ENCODE data around the gene DGCR2. TPM values are rescaled to one million over a fixed set of nuclear protein-coding genes. Genes with fewer than 3 reads are reported as not detected.

The DGCR2 gene
- total RNA-seq, 1 experiment from 2014 or later = 62.2 TPM

DNA sequence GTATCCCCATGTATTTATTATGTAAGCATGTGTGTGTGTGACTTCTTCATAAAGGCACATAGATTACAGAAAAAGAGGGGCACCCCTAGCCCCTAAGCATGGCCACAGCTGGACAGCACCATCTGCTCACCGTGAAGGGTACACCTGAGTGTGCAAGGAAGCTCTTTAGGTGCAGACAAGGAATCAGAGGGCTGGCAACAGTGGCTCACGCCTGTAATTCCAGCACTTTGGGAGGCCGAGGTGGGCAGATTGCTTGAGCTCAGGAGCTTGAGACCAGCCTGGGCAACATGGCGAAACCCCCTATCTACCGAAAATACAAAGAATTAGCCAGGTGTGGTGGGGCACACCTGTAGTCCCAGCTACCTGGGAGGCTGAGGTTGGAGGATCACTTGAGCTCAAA, 56.3 kb downstream of the DGCR2 start:
- Histone ChIP-seq H3K4me3 (no peak overlapping the region), H3K27me3 (replicated peaks) (no peaks in the 10 kb centered on the region), H3K27ac (no peak overlapping the region), H3K4me1 (replicated peaks) (0 out of 2 replicates have a peak, but pooled peaks cover 3% of the 10 kb centered on the region), H3K9me3 (replicated peaks) (no peaks in the 10 kb centered on the region), H3K36me3 (peaks cover 85% of the 10 kb centered on the region)
- no peak for DNase-seq (ENCODE audit: low read depth in 1 of 2, low spot score in 2 of 2)

DNA sequence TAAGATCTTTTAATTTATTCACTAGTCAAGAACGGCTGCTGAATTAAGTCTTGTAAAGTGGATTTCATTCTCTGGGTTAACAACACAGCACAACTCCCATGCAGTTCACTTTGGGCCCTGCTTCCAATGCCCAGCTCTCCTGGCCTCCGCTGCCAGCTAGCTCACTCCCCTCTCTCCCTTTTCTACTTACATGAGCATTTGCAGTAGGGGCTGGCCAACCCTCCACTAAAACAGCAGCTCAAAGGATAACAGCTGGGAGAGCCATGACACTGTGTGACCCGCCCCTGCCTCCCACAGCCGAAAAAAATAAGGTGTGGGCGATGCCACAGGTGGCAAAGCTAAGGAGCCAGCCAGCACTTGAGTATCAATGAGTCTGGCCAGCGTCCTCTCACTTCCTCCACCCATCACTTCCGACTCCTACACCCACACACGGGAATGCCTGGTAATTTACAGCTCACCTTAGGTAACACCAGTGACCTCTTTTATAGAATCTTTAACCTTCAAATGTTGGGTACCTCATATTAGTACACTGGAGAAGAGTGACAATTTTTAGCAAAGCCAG, 56.8 kb downstream of the DGCR2 start:
- H3K36me3 ChIP-seq = peaks cover 85% of the 10 kb centered on the region
- peaks cover 6% of the 10 kb centered on the region for H3K4me1 ChIP-seq (replicated peaks)
- H3K27me3 ChIP-seq (replicated peaks) = no peaks in the 10 kb centered on the region
- no peak for DNase-seq (ENCODE audit: low read depth in 1 of 2, low spot score in 2 of 2)
- no peaks in the 10 kb centered on the region for H3K9me3 ChIP-seq (replicated peaks)
- no peak overlapping the region for H3K4me3 ChIP-seq
- no peak overlapping the region for H3K27ac ChIP-seq

DNA sequence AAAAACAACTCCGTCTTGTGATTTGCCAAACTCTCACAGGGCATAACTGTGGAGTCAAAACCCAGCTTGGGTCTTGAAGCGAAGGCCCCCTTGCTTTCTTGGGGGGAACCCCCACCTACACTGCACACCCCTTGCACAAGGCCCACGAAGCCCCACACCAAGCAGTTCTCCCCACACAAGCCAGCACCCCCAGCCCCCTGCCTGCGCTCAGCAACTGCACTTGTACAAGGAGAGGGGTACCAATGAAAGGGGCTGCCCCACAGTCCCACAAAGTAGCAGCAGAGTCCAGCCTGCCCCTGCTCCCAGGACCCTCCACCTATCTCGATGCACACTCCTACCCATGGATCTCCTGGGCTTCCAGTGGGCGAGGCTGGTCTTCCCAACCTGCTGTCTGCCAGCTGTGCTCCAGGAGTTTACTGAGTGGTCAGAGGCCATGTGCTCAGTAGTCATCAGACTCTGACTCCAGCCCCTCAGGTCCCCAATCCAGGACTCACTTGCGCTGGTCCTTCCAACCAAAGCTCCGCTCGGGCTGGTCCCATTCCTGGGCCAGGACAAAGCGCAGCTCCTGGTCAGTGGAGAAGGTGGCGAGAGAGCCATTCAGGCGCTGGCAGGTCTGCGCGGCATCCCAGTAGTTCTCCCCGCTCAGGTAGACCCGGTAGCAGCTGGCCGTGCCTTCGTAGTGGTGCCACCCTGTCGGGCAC, 57.7 kb downstream of the DGCR2 start:
- peak in 1 of 2 experiments; percentile 19 for DNase-seq (ENCODE audit: low read depth in 1 of 2, low spot score in 2 of 2)
- no peaks in the 10 kb centered on the region for H3K27me3 ChIP-seq (replicated peaks)
- peaks cover 86% of the 10 kb centered on the region for H3K36me3 ChIP-seq
- H3K4me1 ChIP-seq (replicated peaks) = peaks cover 10% of the 10 kb centered on the region
- no peaks in the 10 kb centered on the region for H3K9me3 ChIP-seq (replicated peaks)
- no peak overlapping the region for H3K4me3 ChIP-seq
- no peak overlapping the region for H3K27ac ChIP-seq

DNA sequence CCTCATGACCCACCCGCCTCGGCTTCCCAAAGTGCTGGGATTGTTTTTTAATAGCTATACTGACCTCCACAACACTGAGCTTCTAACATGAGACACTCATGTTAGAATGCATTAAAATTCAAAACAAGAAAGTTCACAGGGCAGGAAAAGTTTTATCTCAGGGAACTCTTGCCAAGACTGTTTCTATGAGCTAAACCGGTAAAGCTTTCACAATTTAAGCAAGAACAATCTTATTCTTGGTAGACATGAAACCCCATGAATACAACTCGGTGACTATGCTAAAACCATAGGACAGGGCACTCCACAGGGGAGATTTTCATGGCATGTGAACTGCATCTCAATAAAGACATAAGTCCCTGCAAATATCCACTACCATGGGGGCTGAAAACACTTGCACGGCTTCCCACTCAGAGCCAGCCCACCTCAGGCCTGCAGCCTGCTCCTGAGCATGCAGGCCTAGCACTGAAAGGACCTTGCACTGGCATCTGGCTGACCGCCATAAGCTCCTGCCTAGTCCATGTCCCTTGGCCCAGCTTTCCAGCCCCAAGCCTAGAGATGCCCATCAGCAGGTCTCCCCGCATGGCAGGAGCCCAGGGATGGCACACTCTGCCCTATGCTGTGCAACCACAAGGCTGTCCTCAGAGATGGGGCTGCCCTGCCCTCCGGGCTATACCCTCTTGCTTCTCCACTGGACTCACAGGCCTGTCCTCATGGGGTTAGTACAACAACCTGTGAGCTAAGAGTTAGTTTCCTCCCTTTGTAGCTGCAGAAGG, 58.4 kb downstream of the DGCR2 start:
- Histone ChIP-seq H3K4me1 (replicated peaks) (peaks cover 10% of the 10 kb centered on the region), H3K27me3 (replicated peaks) (no peaks in the 10 kb centered on the region), H3K27ac (no peak overlapping the region), H3K4me3 (no peak overlapping the region), H3K36me3 (peaks cover 86% of the 10 kb centered on the region), H3K9me3 (replicated peaks) (no peaks in the 10 kb centered on the region)
- DNase-seq (ENCODE audit: low read depth in 1 of 2, low spot score in 2 of 2) = no peak

DNA sequence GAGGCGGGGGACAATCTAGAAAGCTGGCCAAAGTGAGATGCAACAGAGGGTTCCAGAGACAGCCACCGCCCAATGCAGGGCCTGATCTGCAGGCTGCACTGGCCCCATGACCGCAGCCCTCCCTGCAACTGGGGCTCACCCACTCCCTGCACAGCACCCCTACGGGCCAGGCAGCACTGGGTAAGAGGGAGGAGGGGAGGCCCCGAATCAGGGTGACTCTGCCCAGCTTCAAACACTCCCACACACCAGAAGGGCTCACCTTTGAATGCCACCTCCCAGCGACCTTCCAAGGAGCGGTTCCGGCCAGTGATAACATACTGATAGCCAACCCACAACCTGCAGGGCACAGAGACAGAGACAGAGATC, 59.3 kb downstream of the DGCR2 start:
- H3K4me3 ChIP-seq = no peak overlapping the region
- no peak for DNase-seq (ENCODE audit: low read depth in 1 of 2, low spot score in 2 of 2)
- H3K36me3 ChIP-seq = peaks cover 89% of the 10 kb centered on the region
- H3K4me1 ChIP-seq (replicated peaks) = peaks cover 10% of the 10 kb centered on the region
- H3K27ac ChIP-seq = no peak overlapping the region
- H3K27me3 ChIP-seq (replicated peaks) = no peaks in the 10 kb centered on the region
- H3K9me3 ChIP-seq (replicated peaks) = no peaks in the 10 kb centered on the region

DNA sequence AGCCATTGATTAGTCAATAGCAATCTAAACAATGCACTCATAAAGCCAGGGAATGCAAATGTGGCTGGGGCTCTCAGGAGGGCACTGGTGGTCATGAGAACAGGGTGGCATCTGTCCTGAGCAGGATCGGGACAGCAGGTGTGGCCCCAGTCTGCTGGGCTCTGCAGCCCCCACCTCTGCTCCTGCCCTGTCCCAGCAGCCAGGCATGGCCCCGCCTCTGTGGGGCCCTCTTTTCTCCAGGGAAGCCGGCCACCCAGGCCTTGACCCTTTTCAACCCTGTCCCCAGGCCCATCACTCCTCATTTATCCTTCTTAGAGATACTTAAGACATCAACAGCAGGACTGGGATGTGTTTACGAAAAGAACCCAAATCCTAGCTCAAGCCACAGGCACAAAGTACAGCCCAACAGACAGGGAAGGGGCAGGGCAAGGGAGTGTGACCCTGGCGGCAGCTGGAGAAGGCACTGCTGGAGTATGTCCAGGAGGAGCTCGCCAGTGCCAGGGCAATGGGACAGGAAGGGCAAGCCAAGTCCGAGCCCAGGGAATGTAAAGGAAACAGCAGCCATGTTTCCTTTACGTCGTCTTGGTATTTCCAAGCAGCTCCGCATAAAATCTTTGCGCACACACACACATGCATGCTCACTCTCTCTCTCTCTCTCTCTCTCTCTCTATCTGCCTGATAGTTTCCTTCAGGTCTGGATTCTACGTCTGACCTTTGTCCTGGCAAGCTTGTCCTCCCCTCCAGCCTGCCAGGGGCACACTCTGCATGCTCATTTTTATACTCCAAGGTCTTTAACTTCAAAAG, 59.9 kb downstream of the DGCR2 start:
- DNase-seq (ENCODE audit: low read depth in 1 of 2, low spot score in 2 of 2) = no peak

DNA sequence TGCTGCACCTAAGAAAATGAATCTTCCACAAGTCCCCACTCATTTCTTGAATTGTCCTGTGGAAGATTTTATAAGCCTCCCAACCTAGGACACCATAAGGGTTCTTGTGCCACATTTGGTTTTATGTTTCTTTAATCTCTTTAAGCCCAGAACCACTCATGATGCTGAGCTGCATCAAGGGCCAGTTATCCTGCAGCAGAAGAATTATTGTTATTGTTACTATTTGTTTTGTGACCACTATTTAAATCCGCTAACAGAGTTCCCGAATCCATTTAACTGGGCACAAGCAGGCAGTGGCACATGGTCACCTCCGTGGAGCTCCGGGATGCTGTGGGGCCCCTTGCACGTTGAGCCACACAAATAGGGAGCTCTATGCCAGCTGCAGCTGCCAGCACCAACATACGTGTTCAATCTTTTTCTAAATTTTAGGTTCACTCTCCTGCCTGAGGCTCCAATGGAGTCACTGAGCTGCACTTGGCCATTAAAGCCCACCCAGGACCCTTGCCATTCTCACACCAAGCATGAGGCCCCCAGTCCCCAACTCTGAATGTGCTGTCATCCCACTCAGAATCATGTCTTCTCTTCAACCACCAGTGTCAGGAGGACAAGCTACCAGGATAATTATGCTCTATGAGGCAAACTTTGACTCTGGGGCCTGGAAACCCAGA, 60.6 kb downstream of the DGCR2 start:
- DNase-seq (ENCODE audit: low read depth in 1 of 2, low spot score in 2 of 2) = no peak
- H3K4me3 ChIP-seq = no peak overlapping the region
- H3K27ac ChIP-seq = no peak overlapping the region
- no peaks in the 10 kb centered on the region for H3K27me3 ChIP-seq (replicated peaks)
- H3K4me1 ChIP-seq (replicated peaks) = peaks cover 7% of the 10 kb centered on the region
- H3K36me3 ChIP-seq = peaks cover 88% of the 10 kb centered on the region
- no peaks in the 10 kb centered on the region for H3K9me3 ChIP-seq (replicated peaks)

More for the DNA sequence above, 59.9 kb downstream of the DGCR2 start:
- Histone ChIP-seq H3K27me3 (replicated peaks) (no peaks in the 10 kb centered on the region), H3K9me3 (replicated peaks) (no peaks in the 10 kb centered on the region), H3K4me3 (no peak overlapping the region), H3K4me1 (replicated peaks) (peaks cover 10% of the 10 kb centered on the region), H3K27ac (no peak overlapping the region), H3K36me3 (peaks cover 88% of the 10 kb centered on the region)

DNA sequence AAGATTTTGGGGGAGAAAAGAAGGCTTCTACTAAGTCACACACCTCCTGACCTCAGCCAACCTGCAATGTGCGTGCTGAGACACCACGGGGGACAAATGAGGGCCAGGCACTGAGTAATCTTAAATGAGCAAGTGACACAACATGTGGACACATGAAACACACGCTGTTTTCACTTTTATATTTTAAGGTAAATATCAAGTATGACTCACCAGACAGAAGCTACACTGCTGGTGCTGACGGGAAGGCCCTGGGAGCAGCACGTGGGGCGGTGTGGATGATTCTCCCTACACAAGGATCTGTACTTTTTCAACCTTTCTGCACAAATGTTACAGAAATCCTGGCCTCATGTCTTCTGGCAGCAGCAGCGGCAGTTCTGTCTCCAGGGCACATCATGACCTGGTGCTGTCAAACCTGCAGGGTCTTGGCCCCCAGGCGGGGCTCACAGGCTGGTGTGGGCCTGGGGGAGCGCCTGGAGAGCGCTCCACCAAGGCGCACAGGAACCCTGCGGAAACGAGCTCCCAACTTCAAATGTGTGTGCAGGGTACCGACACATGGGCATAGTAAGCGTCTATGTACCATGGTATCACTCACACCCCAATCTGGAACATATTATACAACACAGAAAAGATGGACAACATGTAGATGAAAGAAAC, 61.7 kb downstream of the DGCR2 start:
- no peak overlapping the region for H3K4me3 ChIP-seq
- no peaks in the 10 kb centered on the region for H3K27me3 ChIP-seq (replicated peaks)
- DNase-seq (ENCODE audit: low read depth in 1 of 2, low spot score in 2 of 2) = peak in 1 of 2 experiments; percentile 30
- peaks cover 87% of the 10 kb centered on the region for H3K36me3 ChIP-seq
- H3K4me1 ChIP-seq (replicated peaks) = peaks cover 7% of the 10 kb centered on the region
- H3K9me3 ChIP-seq (replicated peaks) = no peaks in the 10 kb centered on the region
- H3K27ac ChIP-seq = no peak overlapping the region

DNA sequence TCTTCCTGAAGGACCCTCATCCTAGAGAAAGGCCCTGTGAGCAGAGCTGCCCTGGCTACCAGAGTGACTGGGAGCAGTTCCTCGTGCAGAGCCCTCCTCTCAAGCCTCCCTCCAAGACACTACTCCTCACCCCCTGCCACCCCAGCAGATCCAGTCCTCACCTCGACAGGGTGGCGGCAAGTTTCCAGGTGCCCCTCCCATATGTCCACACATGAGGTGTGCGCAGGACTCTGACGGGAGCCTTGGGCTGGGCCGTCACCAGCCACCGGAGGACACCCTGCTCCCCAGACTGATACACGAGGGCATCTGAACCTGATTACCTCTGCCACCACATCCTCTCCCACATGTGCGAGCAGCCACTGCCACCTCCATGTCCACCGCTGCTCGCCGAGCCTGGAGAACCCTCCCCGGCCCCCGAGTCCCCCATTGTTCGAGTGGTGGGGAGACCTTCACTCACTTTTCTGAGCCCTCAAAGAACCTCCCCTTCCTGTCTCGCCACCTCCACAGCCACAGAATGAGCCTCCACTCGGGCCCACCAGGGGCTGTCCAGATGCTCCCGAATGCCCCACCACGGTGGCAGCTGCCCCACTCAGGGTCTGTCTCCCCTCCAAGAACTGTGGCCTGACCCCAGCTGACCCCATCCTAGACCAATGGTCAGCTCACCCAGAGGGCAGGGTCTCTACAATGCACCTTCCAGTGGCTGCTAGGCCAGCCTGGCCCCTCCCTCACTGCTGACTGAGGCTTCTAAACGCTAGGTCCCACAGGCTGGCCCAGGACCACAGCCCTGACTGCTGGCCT, 62.5 kb downstream of the DGCR2 start:
- Histone ChIP-seq H3K4me3 (no peak overlapping the region), H3K27me3 (replicated peaks) (no peaks in the 10 kb centered on the region)

DNA sequence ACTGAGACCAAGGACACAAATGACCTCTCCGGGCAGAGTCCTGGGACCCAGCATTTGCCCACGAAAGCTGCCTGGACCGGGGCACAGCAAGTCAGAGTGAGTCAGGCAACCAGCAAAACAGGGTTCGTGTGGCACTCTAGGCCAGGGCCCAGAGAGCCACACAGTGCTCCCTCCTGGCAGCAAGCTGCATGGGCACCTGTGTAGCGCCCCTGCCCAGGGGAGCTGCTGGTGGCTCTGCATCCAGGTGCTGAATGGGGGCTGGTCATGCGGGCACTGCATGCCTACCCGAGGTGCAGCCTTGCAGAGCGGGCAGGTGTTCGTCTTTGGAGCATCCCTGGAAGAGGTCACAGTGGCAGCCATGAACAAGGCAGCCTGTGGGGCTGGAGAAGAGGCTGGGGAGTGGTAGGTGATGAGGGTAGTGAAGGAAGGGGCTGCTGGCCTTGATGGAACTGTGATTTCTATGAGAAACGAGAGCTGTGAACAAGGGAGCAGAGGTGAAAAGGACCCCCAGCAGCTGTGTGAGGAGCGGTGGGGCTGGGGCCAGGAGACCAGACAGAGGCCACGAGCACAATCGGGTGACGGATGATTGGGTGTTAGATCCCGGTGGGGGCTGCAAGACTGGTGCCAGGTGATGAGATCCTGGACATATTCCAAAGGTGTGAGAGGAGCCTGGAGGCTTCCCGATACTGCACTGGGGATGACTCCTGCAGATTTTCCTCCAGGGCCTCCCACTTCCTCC, 63.3 kb downstream of the DGCR2 start:
- Histone ChIP-seq H3K36me3 (peaks cover 78% of the 10 kb centered on the region), H3K27me3 (replicated peaks) (no peaks in the 10 kb centered on the region), H3K27ac (no peak overlapping the region), H3K4me1 (replicated peaks) (peaks cover 7% of the 10 kb centered on the region), H3K9me3 (replicated peaks) (no peaks in the 10 kb centered on the region), H3K4me3 (no peak overlapping the region)
- no peak for DNase-seq (ENCODE audit: low read depth in 1 of 2, low spot score in 2 of 2)

More for the DNA sequence above, 62.5 kb downstream of the DGCR2 start:
- Histone ChIP-seq H3K36me3 (peaks cover 80% of the 10 kb centered on the region), H3K9me3 (replicated peaks) (no peaks in the 10 kb centered on the region), H3K27ac (no peak overlapping the region), H3K4me1 (replicated peaks) (peaks cover 7% of the 10 kb centered on the region)
- no peak for DNase-seq (ENCODE audit: low read depth in 1 of 2, low spot score in 2 of 2)

DNA sequence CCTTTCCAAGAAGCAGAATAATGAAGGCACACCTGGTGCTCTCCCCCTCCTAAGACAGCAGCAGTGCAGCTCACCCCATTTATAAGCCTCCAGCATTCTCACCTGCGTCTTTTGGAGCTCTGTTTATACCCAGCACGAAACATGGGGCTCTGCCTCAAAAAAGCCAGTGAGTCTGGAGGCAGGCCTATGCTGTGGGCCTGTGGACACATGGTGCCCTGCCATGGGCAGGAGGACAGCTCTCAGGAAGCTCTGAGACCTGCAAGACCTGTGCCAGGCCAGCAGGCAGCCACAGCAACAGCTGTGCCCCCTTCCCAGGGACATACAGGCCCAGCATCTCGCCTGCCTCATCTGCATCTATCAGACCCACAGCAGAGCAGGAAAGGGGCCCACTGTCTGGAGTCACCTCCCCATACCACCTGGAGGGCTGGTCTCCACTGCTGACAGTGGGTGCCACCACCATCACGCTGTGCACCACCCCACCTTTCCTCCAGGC, 64.2 kb downstream of the DGCR2 start:
- Histone ChIP-seq H3K27me3 (replicated peaks) (no peaks in the 10 kb centered on the region), H3K4me1 (replicated peaks) (peaks cover 7% of the 10 kb centered on the region), H3K36me3 (peaks cover 73% of the 10 kb centered on the region), H3K4me3 (no peak overlapping the region), H3K27ac (no peak overlapping the region), H3K9me3 (replicated peaks) (no peaks in the 10 kb centered on the region)
- DNase-seq (ENCODE audit: low read depth in 1 of 2, low spot score in 2 of 2) = peak in 1 of 2 experiments; percentile 35

Measured in SJSA1 (cell line).